ENCODE measurements around the gene FBXL16.
A peak's percentile ranks its signal among the peaks of the same experiment; 100 is the strongest.

Gene FBXL16

DNA sequence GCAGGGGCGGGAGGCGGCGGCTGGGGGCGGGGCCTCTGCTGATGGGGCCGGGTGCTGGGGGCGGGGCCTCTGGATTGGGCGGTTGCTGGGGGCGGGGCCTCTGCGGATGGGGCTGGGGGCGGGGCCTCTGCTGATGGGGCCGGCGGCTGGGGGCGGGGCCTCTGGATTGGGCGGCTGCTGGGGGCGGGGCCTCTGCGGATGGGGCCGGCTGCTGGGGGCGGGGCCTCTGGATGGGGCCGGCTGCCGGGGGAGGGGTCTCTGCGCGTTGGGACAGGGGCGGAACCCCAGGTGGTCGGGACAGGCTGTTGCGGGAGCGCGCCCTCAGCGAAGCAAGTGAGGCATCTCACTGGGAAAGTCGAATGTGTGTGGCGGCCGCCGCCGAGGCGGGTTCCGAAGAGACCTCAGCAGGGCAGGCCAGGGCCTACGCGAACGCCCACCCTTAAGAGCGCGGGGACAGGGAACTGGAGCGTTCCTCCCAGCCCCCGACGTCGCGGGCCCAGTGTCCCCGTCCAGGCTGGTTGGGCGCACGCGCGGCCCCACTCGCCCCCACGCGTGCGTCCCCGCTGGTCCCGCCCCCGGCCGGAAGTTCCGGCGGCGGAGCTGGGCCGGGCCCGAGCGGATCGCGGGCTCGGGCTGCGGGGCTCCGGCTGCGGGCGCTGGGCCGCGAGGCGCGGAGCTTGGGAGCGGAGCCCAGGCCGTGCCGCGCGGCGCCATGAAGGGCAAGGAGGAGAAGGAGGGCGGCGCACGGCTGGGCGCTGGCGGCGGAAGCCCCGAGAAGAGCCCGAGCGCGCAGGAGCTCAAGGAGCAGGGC, 25.6 kb downstream of the FBXL16 start, which contains the start of gene STUB1:
Gene STUB1, plus strand, starts transcription at position 597 of the 811 bp plus-strand sequence. Its CDS starts 116 bp downstream, at position 713.
- DNase-seq (ENCODE audit: extremely low spot score, insufficient read length, low read depth) (peak; percentile 62), FAIRE-seq (peak; percentile 73)

DNA sequence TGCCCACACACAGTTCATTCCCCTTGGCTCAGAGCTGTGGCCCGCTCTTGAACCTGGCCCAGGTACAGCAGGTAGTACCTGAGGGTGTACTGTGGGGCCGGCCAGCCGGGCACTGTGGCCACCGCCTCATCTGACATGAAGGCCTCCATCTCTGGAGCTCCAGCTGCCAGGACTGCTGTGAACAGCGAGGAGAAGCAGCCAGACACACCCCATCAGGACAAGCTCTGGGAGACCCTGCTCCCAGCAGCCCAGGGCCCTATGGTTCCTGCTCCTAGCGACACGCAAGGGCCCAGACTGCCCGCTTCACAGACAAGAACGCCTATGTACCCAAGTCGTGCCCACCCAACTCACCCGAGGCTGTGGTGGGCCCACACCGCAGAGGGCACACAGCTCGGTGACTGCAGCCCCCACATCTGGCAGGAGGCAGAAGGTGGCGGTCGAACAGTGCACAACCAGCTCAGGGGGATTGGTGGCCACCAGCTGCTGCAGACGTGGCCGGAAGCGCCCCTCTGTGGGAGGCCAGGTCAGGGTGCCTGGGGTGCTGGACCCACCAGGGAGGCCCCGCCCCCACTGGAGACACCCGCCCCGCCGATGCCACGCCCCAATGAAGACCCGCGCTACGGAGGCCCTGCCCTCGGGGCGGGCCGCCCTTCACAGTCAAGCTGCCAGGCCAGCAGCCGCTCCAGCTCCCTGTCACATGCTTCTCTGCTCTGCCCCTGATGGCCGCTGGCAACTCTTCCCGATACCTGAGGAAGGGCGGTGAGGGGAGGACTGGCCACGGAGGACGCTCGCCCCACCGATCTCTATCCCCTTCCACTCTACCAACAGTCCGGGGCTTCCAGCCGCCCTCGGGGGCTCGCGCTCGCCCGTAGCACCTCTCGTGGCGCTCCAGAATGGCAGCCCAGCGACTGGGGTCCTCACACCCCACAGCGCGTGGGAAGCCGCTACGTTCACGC, 26.5 kb downstream of the FBXL16 start:
- no peak for FAIRE-seq
- DNase-seq (ENCODE audit: extremely low spot score, insufficient read length, low read depth): no peak

DNA sequence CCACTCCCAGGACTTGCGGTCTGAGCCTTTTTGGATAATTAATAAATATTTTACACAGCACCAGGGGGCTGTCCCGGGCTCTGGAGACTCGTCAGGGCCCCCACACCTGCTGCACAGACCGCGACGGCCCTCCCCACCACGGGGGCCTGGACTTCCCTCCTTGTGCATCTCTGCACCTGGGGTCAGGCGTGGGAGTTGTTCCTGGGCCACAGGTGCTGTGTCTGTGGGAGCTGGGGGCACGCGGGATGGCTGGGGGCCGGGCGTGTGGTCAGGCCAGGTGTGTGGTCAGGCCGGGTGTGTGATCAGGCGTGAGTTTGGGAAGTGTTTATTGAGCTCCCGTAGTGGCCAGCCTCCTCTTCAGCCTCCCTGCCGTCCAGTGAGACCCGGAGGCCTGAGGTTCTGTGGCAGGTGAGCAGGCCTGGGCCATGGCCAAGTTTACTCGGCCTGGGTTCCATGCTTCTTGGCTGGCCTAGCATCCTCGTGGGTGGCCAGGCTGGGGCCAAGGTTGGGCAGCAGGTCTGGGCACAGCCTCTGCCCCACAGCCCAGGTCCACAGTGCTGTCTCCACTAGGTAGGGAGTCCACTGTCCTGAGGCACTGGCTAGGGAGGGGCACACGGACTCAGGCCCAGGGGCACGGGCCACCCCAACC, 27.3 kb downstream of the FBXL16 start:
- no peak for DNase-seq (ENCODE audit: extremely low spot score, insufficient read length, low read depth)
- FAIRE-seq: no peak

DNA sequence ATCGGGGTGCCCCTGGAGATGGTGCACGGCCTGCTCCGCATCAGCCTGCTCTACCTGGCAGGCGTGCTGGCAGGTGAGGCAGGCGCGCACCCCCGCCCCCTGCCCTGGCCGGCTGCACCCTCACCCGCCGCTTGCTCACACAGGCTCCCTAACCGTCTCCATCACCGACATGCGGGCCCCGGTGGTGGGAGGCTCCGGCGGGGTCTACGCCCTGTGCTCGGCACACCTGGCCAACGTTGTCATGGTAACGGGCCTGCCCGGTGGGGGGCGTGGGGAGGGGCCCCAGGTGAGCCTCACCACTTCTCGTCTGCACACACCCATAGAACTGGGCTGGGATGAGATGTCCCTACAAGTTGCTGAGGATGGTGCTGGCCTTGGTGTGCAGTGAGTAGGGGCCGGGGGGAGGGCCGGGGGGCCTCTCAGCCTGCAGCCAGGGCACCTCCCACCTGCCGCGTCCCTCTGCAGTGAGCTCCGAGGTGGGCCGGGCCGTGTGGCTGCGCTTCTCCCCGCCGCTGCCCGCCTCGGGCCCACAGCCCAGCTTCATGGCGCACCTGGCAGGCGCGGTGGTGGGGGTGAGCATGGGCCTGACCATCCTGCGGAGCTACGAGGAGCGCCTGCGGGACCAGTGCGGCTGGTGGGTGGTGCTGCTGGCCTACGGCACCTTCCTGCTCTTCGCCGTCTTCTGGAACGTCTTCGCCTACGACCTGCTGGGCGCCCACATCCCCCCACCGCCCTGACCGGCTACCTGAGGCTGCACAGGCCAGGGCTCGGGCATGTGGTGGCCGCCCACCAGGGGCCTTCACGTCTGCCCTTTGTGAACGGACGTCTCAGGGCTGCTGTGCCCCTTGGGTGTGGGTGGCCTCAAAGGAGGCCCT, 28.0 kb downstream of the FBXL16 start:
- DNase-seq (ENCODE audit: extremely low spot score, insufficient read length, low read depth) (no peak), FAIRE-seq (no peak)

DNA sequence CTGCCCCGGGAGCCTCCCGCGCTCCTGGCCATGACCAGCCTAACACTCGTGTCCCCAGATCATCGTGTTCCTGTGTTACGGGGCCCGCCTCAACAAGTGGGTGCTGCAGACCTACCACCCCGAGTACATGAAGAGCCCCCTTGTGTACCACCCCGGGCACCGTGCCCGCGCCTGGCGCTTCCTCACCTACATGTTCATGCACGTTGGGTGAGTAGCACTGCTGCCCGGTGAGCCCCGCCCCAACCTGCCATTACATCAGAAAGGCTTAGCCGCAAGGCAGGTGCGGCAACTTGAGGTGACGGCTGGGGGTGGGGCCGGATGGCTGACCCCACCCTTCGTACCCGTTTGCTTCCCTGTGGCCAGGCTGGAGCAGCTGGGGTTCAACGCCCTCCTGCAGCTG, 28.7 kb downstream of the FBXL16 start:
- no peak for DNase-seq (ENCODE audit: extremely low spot score, insufficient read length, low read depth)
- no peak for FAIRE-seq

DNA sequence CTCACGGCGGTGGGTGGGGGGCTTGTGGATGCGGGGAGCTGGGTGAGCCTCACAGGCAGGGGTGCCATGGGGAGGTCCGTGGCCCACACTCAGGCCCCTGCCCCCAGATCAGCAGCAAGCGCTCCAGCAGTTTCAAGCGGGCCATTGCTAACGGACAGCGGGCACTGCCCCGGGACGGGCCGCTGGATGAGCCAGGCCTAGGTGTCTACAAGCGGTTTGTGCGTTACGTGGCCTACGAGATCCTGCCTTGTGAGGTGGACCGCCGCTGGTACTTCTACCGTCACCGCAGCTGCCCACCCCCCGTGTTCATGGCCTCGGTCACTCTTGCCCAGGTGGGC, 29.1 kb downstream of the FBXL16 start:
- FAIRE-seq (no peak), DNase-seq (ENCODE audit: extremely low spot score, insufficient read length, low read depth) (no peak)

DNA sequence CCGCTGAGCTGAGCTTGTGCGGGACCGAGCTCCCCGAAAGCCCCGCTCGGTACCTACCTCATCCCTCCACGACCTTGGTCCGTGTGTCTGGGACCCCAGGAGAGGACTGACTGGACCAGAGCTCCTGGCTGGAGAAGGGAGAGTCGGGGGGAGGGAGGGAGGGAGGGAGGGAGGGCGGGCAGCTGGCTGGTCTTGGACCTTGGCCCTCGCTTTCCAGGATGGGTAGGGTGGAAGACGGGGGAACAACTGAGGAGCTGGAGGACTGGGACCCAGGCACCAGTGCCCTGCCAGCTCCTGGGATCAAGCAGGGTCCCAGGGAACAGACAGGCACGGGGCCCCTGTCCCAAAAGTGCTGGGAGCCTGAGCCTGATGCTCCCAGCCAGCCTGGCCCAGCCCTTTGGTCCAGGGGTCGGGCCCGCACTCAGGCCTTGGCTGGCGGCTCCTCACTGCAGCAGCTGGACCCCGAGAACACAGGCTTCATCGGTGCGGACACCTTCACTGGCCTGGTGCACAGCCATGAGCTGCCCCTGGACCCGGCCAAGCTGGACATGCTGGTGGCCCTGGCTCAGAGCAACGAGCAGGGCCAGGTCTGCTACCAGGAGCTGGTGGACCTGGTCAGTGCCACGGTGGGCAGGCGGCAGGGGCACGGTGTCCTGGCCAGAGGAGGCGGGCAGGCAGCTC, 29.6 kb downstream of the FBXL16 start:
- FAIRE-seq (no peak), DNase-seq (ENCODE audit: extremely low spot score, insufficient read length, low read depth) (no peak)

DNA sequence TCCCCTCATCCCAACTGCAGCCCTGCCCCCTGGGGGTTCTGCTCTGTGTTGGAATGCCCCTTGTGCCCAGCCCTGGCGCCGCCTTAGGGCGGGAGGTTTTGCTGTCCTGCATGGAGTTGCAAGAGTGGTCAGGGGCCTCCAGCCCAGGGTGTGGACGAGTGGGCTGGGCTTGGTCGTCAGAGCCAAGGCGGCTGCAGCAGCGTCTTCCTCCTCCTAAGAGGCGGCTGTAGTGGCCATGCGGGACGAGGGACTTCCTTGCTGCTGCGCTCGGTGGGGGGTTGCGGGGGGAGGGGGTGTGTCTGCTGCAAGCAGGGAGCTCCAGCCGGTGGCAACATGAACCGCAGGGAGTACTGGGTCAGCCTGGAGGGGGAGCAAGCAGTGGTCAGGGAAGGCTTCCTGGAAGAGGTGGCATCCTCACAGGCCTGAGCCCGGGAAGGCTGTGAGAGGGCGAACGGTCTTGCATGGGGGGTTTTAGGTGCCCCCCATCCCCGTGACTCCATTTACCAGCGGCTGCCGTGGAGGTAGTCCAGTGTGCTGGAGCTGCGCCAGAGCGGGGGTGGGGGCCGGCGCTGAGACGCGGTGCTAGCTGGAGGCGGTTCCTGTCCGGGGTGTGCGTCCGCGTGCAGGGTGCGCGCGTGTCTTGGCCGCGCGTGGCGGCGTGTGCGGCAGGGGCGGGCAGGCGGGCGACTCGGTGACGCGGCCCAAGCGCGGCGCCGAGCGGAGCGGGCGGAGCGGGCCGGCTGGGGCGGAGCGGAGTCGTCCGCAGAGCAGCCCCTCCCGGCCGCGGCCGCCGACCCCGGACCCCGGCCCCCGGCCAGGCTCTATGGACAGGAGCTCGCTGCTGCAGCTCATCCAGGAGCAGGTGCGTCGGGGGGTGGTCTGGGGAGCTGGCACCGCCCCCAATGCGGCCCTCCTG, 30.4 kb downstream of the FBXL16 start, which contains the start of gene RHBDL1:
Gene RHBDL1, plus strand, starts transcription at position 704 of the 916 bp plus-strand sequence. Its CDS starts 120 bp downstream, at position 824.
- DNase-seq (ENCODE audit: extremely low spot score, insufficient read length, low read depth): no peak
- FAIRE-seq: no peak

DNA sequence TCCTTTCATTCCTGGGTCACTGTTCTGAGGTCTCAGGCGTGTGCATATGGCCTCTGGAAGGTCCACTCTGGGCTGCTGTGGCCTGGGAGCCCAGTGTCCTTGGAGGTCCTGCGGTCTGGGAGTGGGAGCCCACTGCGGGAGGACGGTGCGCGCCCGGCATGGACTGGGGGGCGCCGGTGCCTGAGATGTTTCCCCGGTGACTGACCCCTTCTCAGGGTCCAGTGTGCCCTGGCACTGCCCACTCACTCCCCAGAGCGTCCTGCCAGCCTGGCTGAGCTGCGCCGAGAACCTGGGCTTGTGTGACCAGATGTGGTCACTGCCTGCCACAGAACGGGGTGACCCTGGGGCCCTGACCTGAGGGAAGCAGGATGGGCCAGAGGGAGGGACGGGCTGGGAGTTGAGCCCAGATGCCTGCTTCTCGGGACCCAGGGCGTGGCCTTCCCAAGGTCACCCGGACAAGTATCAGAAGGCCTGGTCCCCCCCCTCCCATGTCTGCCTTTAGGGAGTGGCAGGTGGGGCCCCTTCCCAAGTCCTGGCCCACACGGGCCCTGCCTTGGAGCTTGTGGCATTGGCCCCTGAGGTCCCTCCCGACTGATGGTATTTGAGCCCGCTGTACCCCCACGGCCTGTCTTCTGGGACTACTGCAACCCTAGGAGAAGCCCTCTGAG, 31.3 kb downstream of the FBXL16 start:
- DNase-seq (ENCODE audit: extremely low spot score, insufficient read length, low read depth) (no peak), FAIRE-seq (no peak)

DNA sequence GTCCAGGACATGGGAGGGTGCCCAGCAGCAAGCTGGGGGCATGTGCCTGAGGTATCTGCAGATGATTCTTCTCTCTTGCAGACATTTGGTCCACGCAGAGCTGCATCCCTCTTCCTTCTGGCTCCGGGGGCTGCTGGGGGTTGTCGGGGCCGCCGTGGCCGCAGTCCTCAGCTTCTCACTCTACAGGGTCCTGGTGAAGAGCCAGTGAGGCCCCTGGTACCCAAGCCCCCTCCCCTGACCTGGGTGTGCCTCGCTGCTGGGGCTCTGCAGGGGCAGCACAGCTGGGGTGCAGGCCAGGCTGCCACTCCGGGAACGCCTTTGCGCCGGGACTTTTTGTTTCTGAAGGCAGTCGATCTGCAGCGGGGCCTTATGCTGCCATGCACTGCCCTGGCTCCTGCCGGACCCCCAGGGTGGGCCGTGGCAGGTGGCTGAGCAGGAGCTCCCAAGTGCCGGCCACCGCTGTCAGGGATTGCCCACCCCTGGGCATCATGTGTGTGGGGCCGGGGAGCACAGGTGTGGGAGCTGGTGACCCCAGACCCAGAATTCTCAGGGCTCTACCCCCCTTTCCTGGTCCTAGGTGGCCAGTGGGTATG, 32.1 kb downstream of the FBXL16 start:
- DNase-seq (ENCODE audit: extremely low spot score, insufficient read length, low read depth): no peak
- FAIRE-seq: no peak

DNA sequence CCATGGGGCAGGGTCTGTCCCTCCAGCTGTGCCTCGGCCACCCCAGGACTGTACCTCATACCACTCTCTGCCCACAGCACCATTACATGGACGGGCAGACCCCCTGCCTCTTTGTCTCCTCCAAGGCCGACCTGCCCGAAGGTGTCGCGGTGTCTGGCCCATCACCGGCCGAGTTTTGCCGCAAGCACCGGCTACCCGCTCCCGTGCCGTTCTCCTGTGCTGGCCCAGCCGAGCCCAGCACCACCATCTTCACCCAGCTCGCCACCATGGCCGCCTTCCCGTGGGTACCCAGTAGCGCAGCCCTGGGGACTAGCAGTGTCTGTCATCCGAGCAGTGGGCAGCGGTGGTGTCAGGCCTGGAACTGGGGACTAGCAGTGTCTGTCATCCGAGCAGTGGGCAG, 32.8 kb downstream of the FBXL16 start:
- DNase-seq (ENCODE audit: extremely low spot score, insufficient read length, low read depth) (no peak), FAIRE-seq (no peak)

DNA sequence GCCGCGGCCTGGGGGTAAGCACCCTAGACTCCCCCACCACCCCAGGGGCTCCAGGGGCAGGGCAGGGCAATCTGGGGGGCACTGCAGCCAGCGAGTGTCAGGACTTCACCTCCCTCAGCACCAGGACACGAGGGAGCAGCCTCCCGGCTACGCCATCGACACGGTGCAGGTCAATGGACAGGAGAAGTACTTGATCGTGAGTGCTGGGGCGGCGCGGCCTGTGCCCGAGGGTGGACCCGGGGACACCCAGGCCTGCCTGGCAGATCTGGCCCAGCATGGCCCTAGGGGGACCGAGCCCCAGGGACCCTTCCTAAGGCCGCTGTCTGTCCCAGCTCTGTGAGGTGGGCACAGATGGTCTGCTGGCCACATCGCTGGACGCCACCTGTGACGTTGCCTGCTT, 33.2 kb downstream of the FBXL16 start:
- DNase-seq (ENCODE audit: extremely low spot score, insufficient read length, low read depth): no peak

DNA sequence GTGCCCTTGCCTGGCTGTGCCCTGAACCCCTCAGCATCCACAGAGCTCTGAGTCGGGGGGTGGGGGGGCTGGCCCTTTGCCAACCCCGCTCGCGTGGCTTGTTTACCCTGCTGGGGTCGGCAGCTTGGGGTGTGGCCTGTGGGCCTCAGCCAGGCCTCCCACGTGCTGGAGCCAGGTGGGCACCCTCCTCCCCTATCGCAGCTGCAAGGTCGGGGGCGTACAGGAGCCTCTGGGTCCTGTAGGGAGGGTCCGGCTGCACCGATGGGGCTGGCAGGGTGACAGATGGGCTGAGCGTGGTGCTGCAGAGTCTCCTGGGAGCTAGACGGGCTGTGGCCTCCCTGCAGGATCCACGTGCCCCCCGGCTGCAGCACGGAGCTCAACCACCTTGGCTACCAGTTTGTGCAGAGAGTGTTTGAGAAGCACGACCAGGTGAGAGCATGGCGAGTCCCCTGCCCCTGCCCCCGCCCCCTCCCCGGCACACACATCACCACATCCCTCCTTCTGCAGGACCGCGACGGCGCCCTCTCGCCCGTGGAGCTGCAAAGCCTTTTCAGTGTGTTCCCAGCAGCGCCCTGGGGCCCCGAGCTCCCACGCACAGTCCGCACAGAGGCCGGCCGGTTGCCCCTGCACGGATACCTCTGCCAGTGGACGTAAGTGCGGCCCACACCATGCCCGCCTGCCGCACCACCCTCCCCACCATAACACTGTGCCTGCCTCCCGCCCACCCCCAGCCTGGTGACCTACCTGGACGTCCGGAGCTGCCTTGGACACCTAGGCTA, 34.1 kb downstream of the FBXL16 start:
- FAIRE-seq: no peak
- DNase-seq (ENCODE audit: extremely low spot score, insufficient read length, low read depth): no peak

More for the DNA sequence above, 33.2 kb downstream of the FBXL16 start:
- no peak for FAIRE-seq

DNA sequence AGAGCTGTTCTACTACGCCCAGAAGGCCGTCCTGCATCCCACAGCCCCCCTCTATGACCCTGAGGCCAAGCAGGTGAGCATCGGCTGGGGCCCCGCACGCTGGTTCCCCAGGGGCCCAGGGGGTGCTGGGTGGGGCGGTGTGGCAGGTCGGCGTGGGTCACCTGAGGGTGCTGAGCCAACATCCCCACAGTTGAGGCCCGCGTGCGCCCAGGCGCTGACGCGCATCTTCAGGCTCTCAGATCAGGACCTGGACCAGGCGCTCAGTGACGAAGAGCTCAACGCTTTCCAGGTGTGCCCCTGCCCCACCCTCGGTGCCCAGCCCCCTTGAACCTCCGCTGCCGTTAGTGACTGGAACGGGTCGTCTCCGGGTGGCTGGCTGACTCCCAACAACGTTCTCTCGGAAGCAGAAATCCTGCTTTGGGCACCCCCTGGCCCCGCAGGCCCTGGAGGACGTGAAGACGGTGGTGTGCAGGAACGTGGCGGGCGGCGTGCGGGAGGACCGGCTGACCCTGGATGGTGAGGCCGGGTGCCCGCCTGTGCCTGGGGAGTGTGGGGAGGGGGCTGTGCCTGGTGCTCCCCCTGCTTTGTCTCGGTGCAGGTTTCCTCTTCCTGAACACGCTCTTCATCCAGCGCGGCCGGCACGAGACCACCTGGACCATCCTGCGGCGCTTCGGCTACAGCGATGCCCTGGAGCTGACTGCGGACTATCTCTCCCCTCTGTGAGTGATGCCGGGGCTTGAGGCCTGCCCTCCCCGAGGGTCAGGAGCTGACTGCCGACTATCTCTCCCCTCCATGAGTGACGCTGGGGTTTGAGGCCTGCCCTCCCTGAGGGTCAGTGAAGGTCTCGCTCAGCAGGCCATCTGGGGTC, 34.9 kb downstream of the FBXL16 start:
- DNase-seq (ENCODE audit: extremely low spot score, insufficient read length, low read depth) (no peak), FAIRE-seq (no peak)

DNA sequence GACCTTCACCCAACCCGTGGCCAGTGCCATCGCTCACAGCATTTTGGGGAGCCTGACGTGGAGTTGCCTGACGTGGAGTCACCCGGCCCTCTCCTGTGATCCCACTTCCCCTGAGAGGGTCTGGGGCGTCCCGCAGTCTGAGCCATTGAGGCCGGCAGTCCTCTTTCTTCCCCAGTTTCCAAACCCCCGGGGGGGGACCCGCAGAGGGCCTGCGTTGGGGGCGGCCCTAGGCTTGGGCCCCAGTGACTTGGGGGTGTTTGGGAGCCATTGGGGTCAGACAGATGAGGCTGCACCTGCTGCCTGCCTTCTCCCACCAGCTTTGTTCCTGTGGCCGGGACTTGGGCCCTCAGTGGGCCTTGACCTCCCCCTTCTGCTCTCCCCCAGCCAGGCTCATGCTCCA, 35.9 kb downstream of the FBXL16 start:
- FAIRE-seq (no peak), DNase-seq (ENCODE audit: extremely low spot score, insufficient read length, low read depth) (no peak)
